Smooth muscle cell (in vitro differentiated cells): ENCODE data around the gene PYGL. TPM values are rescaled to one million over a fixed set of nuclear protein-coding genes. Genes with fewer than 3 reads are reported as not detected.

Experiments used
- DNase-seq: peaks from one replicate; lab custom pipeline; 2025; ENCODE audit not compliant: unreplicated experiment; lab: John Stamatoyannopoulos, UW
- H2AFZ ChIP-seq: fragments of 200-600 bp; sonication (generic); 2 replicates; pipeline ENCODE4 v1.6.0; 2016; ENCODE audit warnings: antibody characterized with exemption, low read depth, mild to moderate bottlenecking
- H3F3A ChIP-seq: fragments of 200-600 bp; sonication (generic); 2 replicates; pipeline ENCODE4 v1.6.0; 2017; ENCODE audit warnings: antibody characterized with exemption, low read depth
- H3K27ac ChIP-seq: fragments of 200-600 bp; sonication (generic); 2 replicates; pipeline ENCODE4 v1.5.1; 2016; ENCODE audit warnings: low read depth, mild to moderate bottlenecking
- H3K27me3 ChIP-seq: fragments of 200-600 bp; sonication (generic); 2 replicates; pipeline ENCODE4 v1.6.1; 2016; ENCODE audit warnings: low read depth, mild to moderate bottlenecking
- H3K36me3 ChIP-seq: fragments of 200-600 bp; sonication (generic); 2 replicates; pipeline ENCODE4 v1.5.1; 2016; ENCODE audit warnings: low read depth
- H3K4me1 ChIP-seq: fragments of 200-600 bp; sonication (generic); 2 replicates; pipeline ENCODE4 v1.5.1; 2016; ENCODE audit warnings: low read depth
- H3K4me2 ChIP-seq: fragments of 200-600 bp; sonication (generic); 2 replicates; pipeline ENCODE4 v1.6.0; 2016; ENCODE audit warnings: mild to moderate bottlenecking
- H3K4me3 ChIP-seq: fragments of 200-600 bp; sonication (generic); 2 replicates; pipeline ENCODE4 v1.5.1; 2016; ENCODE audit warnings: mild to moderate bottlenecking
- H3K79me2 ChIP-seq: fragments of 200-600 bp; sonication (generic); 2 replicates; pipeline ENCODE4 v1.6.0; 2016; ENCODE audit warnings: low read depth, mild to moderate bottlenecking
- H3K9ac ChIP-seq: fragments of 200-600 bp; sonication (generic); 2 replicates; pipeline ENCODE4 v1.6.0; 2016; ENCODE audit warnings: low read depth
- H3K9me3 ChIP-seq: fragments of 200-600 bp; sonication (generic); replicated peaks from 2 replicates; pipeline ENCODE4 v1.5.1; 2016; ENCODE audit warnings: low read depth
- H4K20me1 ChIP-seq: fragments of 200-600 bp; sonication (generic); 2 replicates; pipeline ENCODE4 v1.6.0; 2016; ENCODE audit warnings: low read depth
- whole genome bisulfite sequencing: methylation state at CpG from one replicate; pipeline ENCODE4 v1.1.7; 2016; ENCODE audit warnings: low lambda C conversion rate; 5-methylcytosine and 5-hydroxymethylcytosine counted together
- polyA plus RNA-seq: library from polyadenylated mRNA; unstranded; fragments of >200 nt; fragmentation: Nextera tagmentation; extraction: Ambion mirVana; gene quantifications from 2 replicates; pipeline ENCODE4 v1.2.1, GENCODE V29; 2016
- total RNA-seq: library from RNA; depleted of rRNA; stranded (reverse); fragments of >200 nt; gene quantifications from 2 replicates; pipeline ENCODE4 v1.2.3, GENCODE V29; 2014
- TF ChIP-seq, protein P1 (sequence below): fragments of 200-600 bp; sonication (generic); IDR thresholded peaks from 2 replicates; pipeline ENCODE4 v1.5.1; 2017; ENCODE audit warnings: borderline replicate concordance, mild to moderate bottlenecking, antibody characterized with exemption; ENCODE audit not compliant: insufficient read depth, poor library complexity, severe bottlenecking

PYGL gene
- total and polyA plus RNA-seq, 2 experiments from 2014 or later: 23.4 to 43.0 TPM

GRCh38 chr14:50984036-50984710 is 39.9 kb upstream of the PYGL start:
- Histone ChIP-seq H3K27me3 (peaks cover 40% of the 10 kb centered on the region), H2AFZ (peak overlapping the region; percentile 36), H3K4me3 (no peak overlapping the region), H3K79me2 (no peaks in the 10 kb centered on the region), H3K36me3 (no peaks in the 10 kb centered on the region), H3K9me3 (no peaks in the 10 kb centered on the region), H3K27ac (no peak overlapping the region), H4K20me1 (no peaks in the 10 kb centered on the region), H3K4me2 (peak overlapping the region; percentile 7), H3K4me1 (peaks cover 9% of the 10 kb centered on the region), H3K9ac (no peak overlapping the region), H3F3A (no peaks in the 10 kb centered on the region)
- TF ChIP-seq, protein P1, sequence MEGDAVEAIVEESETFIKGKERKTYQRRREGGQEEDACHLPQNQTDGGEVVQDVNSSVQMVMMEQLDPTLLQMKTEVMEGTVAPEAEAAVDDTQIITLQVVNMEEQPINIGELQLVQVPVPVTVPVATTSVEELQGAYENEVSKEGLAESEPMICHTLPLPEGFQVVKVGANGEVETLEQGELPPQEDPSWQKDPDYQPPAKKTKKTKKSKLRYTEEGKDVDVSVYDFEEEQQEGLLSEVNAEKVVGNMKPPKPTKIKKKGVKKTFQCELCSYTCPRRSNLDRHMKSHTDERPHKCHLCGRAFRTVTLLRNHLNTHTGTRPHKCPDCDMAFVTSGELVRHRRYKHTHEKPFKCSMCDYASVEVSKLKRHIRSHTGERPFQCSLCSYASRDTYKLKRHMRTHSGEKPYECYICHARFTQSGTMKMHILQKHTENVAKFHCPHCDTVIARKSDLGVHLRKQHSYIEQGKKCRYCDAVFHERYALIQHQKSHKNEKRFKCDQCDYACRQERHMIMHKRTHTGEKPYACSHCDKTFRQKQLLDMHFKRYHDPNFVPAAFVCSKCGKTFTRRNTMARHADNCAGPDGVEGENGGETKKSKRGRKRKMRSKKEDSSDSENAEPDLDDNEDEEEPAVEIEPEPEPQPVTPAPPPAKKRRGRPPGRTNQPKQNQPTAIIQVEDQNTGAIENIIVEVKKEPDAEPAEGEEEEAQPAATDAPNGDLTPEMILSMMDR: no peak
- DNase-seq: no peak
- 77% methylated on average over 2 of the region's 2 CpGs for WGBS

DNA sequence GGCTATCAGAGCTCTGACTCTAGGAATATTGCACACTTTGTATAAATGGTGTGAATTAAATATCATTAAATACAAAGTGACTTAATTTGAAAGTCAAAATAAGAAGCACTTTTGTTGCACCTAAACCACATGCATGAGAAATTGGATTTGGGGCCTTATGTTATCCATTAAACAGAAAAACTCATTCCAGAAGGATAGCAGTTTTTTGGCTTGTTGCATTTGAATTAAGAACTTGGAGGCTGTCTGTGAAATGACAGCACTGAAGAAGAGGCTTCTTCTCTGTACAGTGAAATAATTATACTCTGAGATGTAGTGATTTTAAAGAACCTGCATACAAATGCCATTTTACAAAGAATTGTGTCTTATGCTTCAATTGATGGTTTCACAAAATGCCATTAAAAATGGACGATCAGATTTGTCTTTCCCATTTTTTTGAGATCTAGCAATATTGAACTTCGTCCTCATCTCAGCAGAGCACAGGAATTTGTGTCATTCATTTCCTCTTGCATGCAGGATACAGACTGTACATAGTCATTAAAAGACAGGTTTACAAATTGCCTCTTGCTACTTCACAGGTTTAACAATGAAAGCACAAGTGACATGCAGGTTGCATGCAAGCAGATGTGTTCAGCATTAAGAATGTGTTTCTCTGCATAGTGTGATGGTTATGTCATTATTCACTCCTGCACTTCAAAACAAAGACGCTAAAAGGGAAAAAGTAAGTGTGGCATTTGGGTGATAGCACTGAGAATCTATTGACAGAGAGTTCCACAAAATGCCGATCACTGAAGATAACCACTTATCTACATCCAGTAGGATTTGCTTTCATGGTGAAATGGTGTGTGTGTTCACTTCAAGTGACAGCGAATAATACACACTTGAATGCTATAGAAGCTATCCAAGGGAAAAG is 35.9 kb upstream of the PYGL start:
- Histone ChIP-seq H4K20me1 (no peaks in the 10 kb centered on the region), H3F3A (no peaks in the 10 kb centered on the region), H2AFZ (no peak overlapping the region), H3K4me1 (no peaks in the 10 kb centered on the region), H3K27ac (no peak overlapping the region), H3K4me2 (no peak overlapping the region), H3K4me3 (no peak overlapping the region), H3K9me3 (no peaks in the 10 kb centered on the region), H3K36me3 (no peaks in the 10 kb centered on the region), H3K79me2 (no peaks in the 10 kb centered on the region), H3K9ac (no peak overlapping the region), H3K27me3 (peaks cover 17% of the 10 kb centered on the region)
- TF ChIP-seq, protein P1: no peak
- no peak for DNase-seq
- WGBS: 59% methylated on average over 5 of the region's 5 CpGs

- Histone ChIP-seq H3K4me1 (no peaks in the 10 kb centered on the region), H2AFZ (no peak overlapping the region), H3F3A (no peaks in the 10 kb centered on the region), H3K9me3 (no peaks in the 10 kb centered on the region), H3K4me3 (no peak overlapping the region), H3K27me3 (peaks cover 17% of the 10 kb centered on the region), H3K27ac (no peak overlapping the region), H3K9ac (no peak overlapping the region), H3K36me3 (no peaks in the 10 kb centered on the region), H3K79me2 (no peaks in the 10 kb centered on the region), H4K20me1 (no peaks in the 10 kb centered on the region), H3K4me2 (no peak overlapping the region)
- 93% methylated on average over 4 of the region's 4 CpGs for WGBS
- TF ChIP-seq, protein P1: no peak
- no peak for DNase-seq
Measured at GRCh38 chr14:50978888-50979287, 34.6 kb upstream of the PYGL start.
